HEK293 (cell line): Measurements from ENCODE around the gene MAP3K5.

ENCODE experiments used
- CTCF ChIA-PET: fragments of 350-600 bp; formaldehyde crosslinking; extraction: SDS; loops from one replicate; lab custom pipeline; 2021; ENCODE audit warnings: antibody characterized with exemption; lab: Yijun Ruan, JAX
- POLR2A ChIA-PET: fragments of 300-600 bp; formaldehyde crosslinking; extraction: SDS; loops from one replicate; lab custom pipeline; 2020; ENCODE audit warnings: antibody characterized with exemption, inconsistent platforms; lab: Yijun Ruan, JAX
- H3K27ac ChIP-seq: fragments of 200-500 bp; sonication (Bioruptor generic); 2 replicates; pipeline ENCODE4 v1.5.1; 2014; ENCODE audit warnings: low read depth, low read length, control low read depth, inconsistent platforms; ENCODE audit errors: extremely low read depth
- H3K36me3 ChIP-seq, 2 experiments: fragments of 200-500 bp in 1 of 2; sonication (Bioruptor generic) in 1 of 2; 1 replicate in 1 of 2; 2 replicates in 1 of 2; pipeline ENCODE4 v1.5.1; 2014 to 2017; ENCODE audit warnings: inconsistent platforms in 2 of 2, low read length in 2 of 2; ENCODE audit not compliant: control insufficient read depth in 2 of 2, insufficient read depth in 1 of 2
- H3K4me1 ChIP-seq: fragments of 200-500 bp; sonication (Bioruptor generic); 2 replicates; pipeline ENCODE4 v1.5.1; 2014; ENCODE audit warnings: mild to moderate bottlenecking, low read length, inconsistent platforms; ENCODE audit not compliant: control insufficient read depth, insufficient read depth
- H3K4me3 ChIP-seq: 2 replicates; pipeline ENCODE4 v1.5.1; 2011; ENCODE audit warnings: low read depth, mild to moderate bottlenecking, control low read depth, low read length, moderate library complexity
- H3K9me3 ChIP-seq: fragments of 200-500 bp; sonication (Bioruptor generic); 2 replicates; pipeline ENCODE4 v1.5.1; 2014; ENCODE audit warnings: low read depth, low read length, inconsistent platforms; ENCODE audit not compliant: control insufficient read depth, insufficient read depth
- BCL11B ChIP-seq: fragments of 450-650 bp; formaldehyde crosslinking; IDR thresholded peaks from 2 replicates; pipeline ENCODE4 v1.5.1; 2016; ENCODE audit warnings: low read depth, missing biosample characterization, missing genetic modification characterization
- GLIS1 ChIP-seq: fragments of 450-650 bp; formaldehyde crosslinking; IDR thresholded peaks from 2 replicates; pipeline ENCODE4 v1.5.1; 2016; ENCODE audit warnings: missing biosample characterization, missing genetic modification characterization
- GLIS2 ChIP-seq: fragments of 450-650 bp; formaldehyde crosslinking; IDR thresholded peaks from 2 replicates; pipeline ENCODE4 v1.5.1; 2016; ENCODE audit warnings: missing biosample characterization, missing genetic modification characterization
- HOXA7 ChIP-seq: sonication (generic); formaldehyde crosslinking; IDR thresholded peaks from 2 replicates; pipeline ENCODE4 v1.8.1; 2022; ENCODE audit warnings: missing genetic modification reagents, borderline replicate concordance
- KLF17 ChIP-seq: fragments of 450-650 bp; formaldehyde crosslinking; IDR thresholded peaks from 2 replicates; pipeline ENCODE4 v1.5.1; 2016; ENCODE audit warnings: missing biosample characterization, missing genetic modification characterization
- KLF8 ChIP-seq: fragments of 450-650 bp; formaldehyde crosslinking; IDR thresholded peaks from 2 replicates; pipeline ENCODE4 v1.5.1; 2016; ENCODE audit warnings: missing biosample characterization, missing genetic modification characterization
- MZF1 ChIP-seq: fragments of 450-650 bp; formaldehyde crosslinking; IDR thresholded peaks from 2 replicates; pipeline ENCODE4 v1.5.1; 2017; ENCODE audit warnings: missing biosample characterization, missing genetic modification characterization, borderline replicate concordance
- OSR2 ChIP-seq: fragments of 450-650 bp; formaldehyde crosslinking; IDR thresholded peaks from 2 replicates; pipeline ENCODE4 v1.5.1; 2016; ENCODE audit warnings: missing biosample characterization, missing genetic modification characterization
- PRDM10 ChIP-seq: fragments of 450-650 bp; formaldehyde crosslinking; IDR thresholded peaks from 2 replicates; pipeline ENCODE4 v1.5.1; 2016; ENCODE audit warnings: missing biosample characterization, missing genetic modification characterization
- ZBTB6 ChIP-seq: fragments of 450-650 bp; formaldehyde crosslinking; IDR thresholded peaks from 2 replicates; pipeline ENCODE4 v1.5.1; 2017; ENCODE audit warnings: missing biosample characterization, missing genetic modification characterization
- ZNF302 ChIP-seq: fragments of 450-650 bp; formaldehyde crosslinking; IDR thresholded peaks from 2 replicates; pipeline ENCODE4 v1.5.1; 2016; ENCODE audit warnings: missing biosample characterization, missing genetic modification characterization, low read depth
- ZNF529 ChIP-seq: fragments of 450-650 bp; formaldehyde crosslinking; IDR thresholded peaks from 2 replicates; pipeline ENCODE4 v1.5.1; 2017; ENCODE audit warnings: missing genetic modification characterization, missing biosample characterization; ENCODE audit not compliant: insufficient replicate concordance
- ZNF561 ChIP-seq: fragments of 450-650 bp; IDR thresholded peaks from 2 replicates; pipeline ENCODE4 v1.5.1; 2018; ENCODE audit warnings: missing biosample characterization, missing genetic modification characterization, borderline replicate concordance
- ZNF623 ChIP-seq: fragments of 450-650 bp; formaldehyde crosslinking; IDR thresholded peaks from 2 replicates; pipeline ENCODE4 v1.5.1; 2016; ENCODE audit warnings: missing biosample characterization, missing genetic modification characterization
- ZNF639 ChIP-seq: fragments of 450-650 bp; formaldehyde crosslinking; IDR thresholded peaks from 2 replicates; pipeline ENCODE4 v1.5.1; 2016; ENCODE audit warnings: missing biosample characterization, missing genetic modification characterization
- ZNF692 ChIP-seq: fragments of 450-650 bp; formaldehyde crosslinking; IDR thresholded peaks from 2 replicates; pipeline ENCODE4 v1.5.1; 2016; ENCODE audit warnings: missing biosample characterization, missing genetic modification characterization
- TF ChIP-seq, protein P1 (sequence below): fragments of 450-650 bp; formaldehyde crosslinking; optimal IDR thresholded peaks from 2 replicates; pipeline ENCODE3; 2016; ENCODE audit warnings: missing biosample characterization, mild to moderate bottlenecking, missing genetic modification characterization
- TF ChIP-seq, protein P2 (sequence below): fragments of 450-650 bp; IDR thresholded peaks from 2 replicates; pipeline ENCODE4 v1.5.1; 2018; ENCODE audit warnings: missing biosample characterization, missing genetic modification characterization

MAP3K5 gene

GRCh38 chr6:136627191-136627590, 165.1 kb downstream of the MAP3K5 start:
- H3K9me3 ChIP-seq = no peaks in the 10 kb centered on the region
- ChIA-PET POLR2A (no interaction called here), CTCF (interaction anchor here (0.6 to 3.2 kb wide), 3 partner anchors 16 to 195 kb away, joined by 3 to 19 read pairs (median 4); partner anchors contain the start of gene PEX7)
- H3K36me3 ChIP-seq = peaks cover 3% of the 10 kb centered on the region in 2 experiments
- no peaks in the 10 kb centered on the region for H3K4me1 ChIP-seq
- H3K27ac ChIP-seq = no peak overlapping the region
- TF ChIP-seq ZNF623 (tag by site-specific recombination) (no peak), ZNF692 (no peak), KLF8 (tag by site-specific recombination) (no peak), ZNF529 (tag by site-specific recombination) (no peak), OSR2 (tag by site-specific recombination) (no peak), ZNF561 (tag by site-specific recombination) (no peak), ZNF302 (tag by site-specific recombination) (no peak), GLIS1 (tag by site-specific recombination) (no peak), PRDM10 (tag by site-specific recombination) (no peak), MZF1 (tag by site-specific recombination) (no peak), ZBTB6 (tag by site-specific recombination) (no peak), GLIS2 (tag by site-specific recombination) (no peak), ZNF639 (no peak), KLF17 (tag by site-specific recombination) (no peak), HOXA7 (no peak), BCL11B (no peak)
- TF ChIP-seq, protein P1, sequence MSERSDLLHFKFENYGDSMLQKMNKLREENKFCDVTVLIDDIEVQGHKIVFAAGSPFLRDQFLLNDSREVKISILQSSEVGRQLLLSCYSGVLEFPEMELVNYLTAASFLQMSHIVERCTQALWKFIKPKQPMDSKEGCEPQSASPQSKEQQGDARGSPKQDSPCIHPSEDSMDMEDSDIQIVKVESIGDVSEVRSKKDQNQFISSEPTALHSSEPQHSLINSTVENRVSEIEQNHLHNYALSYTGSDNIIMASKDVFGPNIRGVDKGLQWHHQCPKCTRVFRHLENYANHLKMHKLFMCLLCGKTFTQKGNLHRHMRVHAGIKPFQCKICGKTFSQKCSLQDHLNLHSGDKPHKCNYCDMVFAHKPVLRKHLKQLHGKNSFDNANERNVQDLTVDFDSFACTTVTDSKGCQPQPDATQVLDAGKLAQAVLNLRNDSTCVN = no peak
- TF ChIP-seq, protein P2, sequence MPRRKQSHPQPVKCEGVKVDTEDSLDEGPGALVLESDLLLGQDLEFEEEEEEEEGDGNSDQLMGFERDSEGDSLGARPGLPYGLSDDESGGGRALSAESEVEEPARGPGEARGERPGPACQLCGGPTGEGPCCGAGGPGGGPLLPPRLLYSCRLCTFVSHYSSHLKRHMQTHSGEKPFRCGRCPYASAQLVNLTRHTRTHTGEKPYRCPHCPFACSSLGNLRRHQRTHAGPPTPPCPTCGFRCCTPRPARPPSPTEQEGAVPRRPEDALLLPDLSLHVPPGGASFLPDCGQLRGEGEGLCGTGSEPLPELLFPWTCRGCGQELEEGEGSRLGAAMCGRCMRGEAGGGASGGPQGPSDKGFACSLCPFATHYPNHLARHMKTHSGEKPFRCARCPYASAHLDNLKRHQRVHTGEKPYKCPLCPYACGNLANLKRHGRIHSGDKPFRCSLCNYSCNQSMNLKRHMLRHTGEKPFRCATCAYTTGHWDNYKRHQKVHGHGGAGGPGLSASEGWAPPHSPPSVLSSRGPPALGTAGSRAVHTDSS = no peak
- no peak overlapping the region for H3K4me3 ChIP-seq
